ENCODE data around the gene TINCR. TPM values are rescaled to one million over a fixed set of nuclear protein-coding genes. Genes with fewer than 3 reads are reported as not detected.

The TINCR gene
- total and polyA plus RNA-seq, 2 donors (not counting 3 experiments of a cell fraction or from before 2014, with no cell fraction given), result 0.01 TPM; not detected in 1

DNA sequence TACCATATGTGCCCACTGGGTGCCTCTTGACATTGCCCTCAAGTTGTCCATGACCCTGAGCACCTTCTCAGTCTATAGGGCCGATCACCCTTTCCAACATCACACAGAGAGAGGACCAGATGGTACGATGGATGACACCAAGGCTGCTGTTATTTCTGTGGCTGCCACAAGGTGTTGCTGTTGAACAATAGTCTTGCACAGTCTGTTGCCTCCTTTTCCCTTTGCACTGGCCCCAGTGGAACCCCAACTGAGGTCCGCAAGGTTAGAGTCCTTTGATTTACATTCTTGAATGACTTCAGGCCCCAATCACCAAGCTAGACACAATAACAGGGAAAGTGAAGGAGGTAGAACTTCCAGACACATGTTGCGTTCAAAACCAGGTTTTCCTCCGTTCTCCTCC is 52.0 kb downstream of the TINCR start:
- intact Hi-C loops (cut with micrococcal nuclease) (no loop called here), dilution Hi-C loops (cut with MboI; ENCODE audit: extremely low pct_ligation_motif_present, low sequenced_read_pairs) (no loop called here)
- Histone ChIP-seq H3K4me1 (ENCODE audit: control insufficient read depth, extremely low read depth, insufficient read depth, low read length) (no peaks in the 10 kb centered on the region), H4K20me1 (replicated peaks; ENCODE audit: control insufficient read depth, extremely low read depth, insufficient read depth, low read length) (no peaks in the 10 kb centered on the region), H3K27me3 (ENCODE audit: control insufficient read depth in 2 of 2, insufficient read depth in 2 of 2, low read length in 2 of 2) (no peaks in the 10 kb centered on the region), H3K36me3 (ENCODE audit: control insufficient read depth in 2 of 2, extremely low read depth in 1 of 2, insufficient read depth in 2 of 2, low read length in 2 of 2) (no peaks in the 10 kb centered on the region), H2AFZ (ENCODE audit: low read depth, low read length) (no peak overlapping the region), H3K27ac (ENCODE audit: insufficient read depth, low read depth, low read length) (no peak overlapping the region), H3K4me3 (replicated peaks in 1 of 3; ENCODE audit: insufficient read depth in 1 of 3, low read depth in 1 of 3, low read length in 3 of 3) (no peak overlapping the region), H3K9me1 (replicated peaks; ENCODE audit: control insufficient read depth, extremely low read depth, insufficient read depth, low read length) (no peaks in the 10 kb centered on the region), H3K9me3 (replicated peaks; ENCODE audit: control insufficient read depth, insufficient read depth, low read length) (no peaks in the 10 kb centered on the region), H3K79me2 (ENCODE audit: control insufficient read depth, insufficient read depth, low read length) (no peaks in the 10 kb centered on the region), H3K4me2 (ENCODE audit: insufficient read depth, low read length) (no peak overlapping the region), H3K9ac (replicated peaks; ENCODE audit: extremely low read depth, insufficient read depth, low read length) (no peak overlapping the region)
- POLR2A ChIA-PET, result no interaction called here
- TF ChIP-seq MYC (IDR thresholded peaks at IDR 0.05; ENCODE audit: low read depth, low read length) (no peak), JUN (IDR thresholded peaks at IDR 0.05; ENCODE audit: borderline replicate concordance, insufficient read depth, insufficient read length, low read depth) (no peak), FOS (IDR thresholded peaks at IDR 0.05; ENCODE audit: borderline replicate concordance, insufficient read depth, low read length) (no peak)
- no TSS peak for BruUV-seq (replicated peaks)
- CTCF ChIA-PET, result interaction anchor here (1.0 kb wide), 1 partner anchor 11 kb away, joined by 3 read pairs; no protein-coding TSS in a partner anchor
- FAIRE-seq (no peak), DNase-seq (ENCODE audit: low read depth, low spot score) (no peak)

DNA sequence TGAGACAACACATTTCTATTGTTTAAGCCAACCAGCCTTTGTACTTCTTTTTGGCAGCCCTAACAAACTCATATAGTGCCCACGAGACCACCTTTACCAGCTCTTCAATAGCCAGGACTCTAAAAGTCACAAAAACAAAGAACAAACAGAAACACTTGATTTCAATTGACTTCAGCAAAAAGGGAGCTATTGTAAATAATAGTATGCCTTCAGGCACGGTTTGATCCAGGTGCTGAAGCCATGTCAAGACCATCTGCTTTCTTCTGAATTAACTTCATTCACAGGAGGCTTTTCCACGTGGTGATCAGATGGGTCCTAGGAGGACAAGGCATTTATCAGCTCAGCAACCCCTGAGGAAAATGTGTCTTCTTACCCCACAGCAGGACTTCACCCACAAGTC is 53.8 kb downstream of the TINCR start:
- ChIA-PET POLR2A (no interaction called here), CTCF (no interaction called here)
- dilution Hi-C loops (cut with MboI; ENCODE audit: extremely low pct_ligation_motif_present, low sequenced_read_pairs), result no loop called here
- H4K20me1 ChIP-seq (replicated peaks; ENCODE audit: control insufficient read depth, extremely low read depth, insufficient read depth, low read length), result no peaks in the 10 kb centered on the region
- no peak overlapping the region for H3K4me3 ChIP-seq (replicated peaks in 1 of 3; ENCODE audit: insufficient read depth in 1 of 3, low read depth in 1 of 3, low read length in 3 of 3)
- DNase-seq (ENCODE audit: low read depth, low spot score) (no peak), FAIRE-seq (no peak)
- H3K4me1 ChIP-seq (ENCODE audit: control insufficient read depth, extremely low read depth, insufficient read depth, low read length), result no peaks in the 10 kb centered on the region
- H2AFZ ChIP-seq (ENCODE audit: low read depth, low read length), result no peak overlapping the region
- BruUV-seq (replicated peaks), result no TSS peak
- intact Hi-C loops (cut with micrococcal nuclease), result no loop called here
- no peak overlapping the region for H3K9ac ChIP-seq (replicated peaks; ENCODE audit: extremely low read depth, insufficient read depth, low read length)
- no peaks in the 10 kb centered on the region for H3K27me3 ChIP-seq (ENCODE audit: control insufficient read depth in 2 of 2, insufficient read depth in 2 of 2, low read length in 2 of 2)
- no peaks in the 10 kb centered on the region for H3K79me2 ChIP-seq (ENCODE audit: control insufficient read depth, insufficient read depth, low read length)
- H3K4me2 ChIP-seq (ENCODE audit: insufficient read depth, low read length), result no peak overlapping the region
- TF ChIP-seq POLR2A (IDR thresholded peaks at IDR 0.05; ENCODE audit: low read depth, low read length) (no peak), EZH2 (IDR thresholded peaks at IDR 0.05; ENCODE audit: borderline replicate concordance, low read depth, low read length, severe bottlenecking) (no peak), FOS (IDR thresholded peaks at IDR 0.05; ENCODE audit: borderline replicate concordance, insufficient read depth, low read length) (no peak), JUN (IDR thresholded peaks at IDR 0.05; ENCODE audit: borderline replicate concordance, insufficient read depth, insufficient read length, low read depth) (no peak), GATA2 (IDR thresholded peaks at IDR 0.05; ENCODE audit: insufficient read depth, insufficient read length, low read depth, low read length) (no peak), MYC (IDR thresholded peaks at IDR 0.05; ENCODE audit: low read depth, low read length) (no peak), POLR2AphosphoS5 (IDR thresholded peaks at IDR 0.05; ENCODE audit: insufficient read depth, low read depth, low read length) (no peak)
- TF ChIP-seq, protein P1, sequence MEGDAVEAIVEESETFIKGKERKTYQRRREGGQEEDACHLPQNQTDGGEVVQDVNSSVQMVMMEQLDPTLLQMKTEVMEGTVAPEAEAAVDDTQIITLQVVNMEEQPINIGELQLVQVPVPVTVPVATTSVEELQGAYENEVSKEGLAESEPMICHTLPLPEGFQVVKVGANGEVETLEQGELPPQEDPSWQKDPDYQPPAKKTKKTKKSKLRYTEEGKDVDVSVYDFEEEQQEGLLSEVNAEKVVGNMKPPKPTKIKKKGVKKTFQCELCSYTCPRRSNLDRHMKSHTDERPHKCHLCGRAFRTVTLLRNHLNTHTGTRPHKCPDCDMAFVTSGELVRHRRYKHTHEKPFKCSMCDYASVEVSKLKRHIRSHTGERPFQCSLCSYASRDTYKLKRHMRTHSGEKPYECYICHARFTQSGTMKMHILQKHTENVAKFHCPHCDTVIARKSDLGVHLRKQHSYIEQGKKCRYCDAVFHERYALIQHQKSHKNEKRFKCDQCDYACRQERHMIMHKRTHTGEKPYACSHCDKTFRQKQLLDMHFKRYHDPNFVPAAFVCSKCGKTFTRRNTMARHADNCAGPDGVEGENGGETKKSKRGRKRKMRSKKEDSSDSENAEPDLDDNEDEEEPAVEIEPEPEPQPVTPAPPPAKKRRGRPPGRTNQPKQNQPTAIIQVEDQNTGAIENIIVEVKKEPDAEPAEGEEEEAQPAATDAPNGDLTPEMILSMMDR (IDR thresholded peaks at IDR 0.05; ENCODE audit: extremely low read depth in 1 of 2, insufficient read depth in 1 of 2, low read depth in 1 of 2, low read length in 2 of 2), result no peak
- TF ChIP-seq, protein P2, sequence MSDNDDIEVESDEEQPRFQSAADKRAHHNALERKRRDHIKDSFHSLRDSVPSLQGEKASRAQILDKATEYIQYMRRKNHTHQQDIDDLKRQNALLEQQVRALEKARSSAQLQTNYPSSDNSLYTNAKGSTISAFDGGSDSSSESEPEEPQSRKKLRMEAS (IDR thresholded peaks at IDR 0.05; ENCODE audit: insufficient read depth, insufficient read length), result no peak
- no peaks in the 10 kb centered on the region for H3K9me3 ChIP-seq (replicated peaks; ENCODE audit: control insufficient read depth, insufficient read depth, low read length)
- H3K36me3 ChIP-seq (ENCODE audit: control insufficient read depth in 2 of 2, extremely low read depth in 1 of 2, insufficient read depth in 2 of 2, low read length in 2 of 2), result no peaks in the 10 kb centered on the region
- H3K9me1 ChIP-seq (replicated peaks; ENCODE audit: control insufficient read depth, extremely low read depth, insufficient read depth, low read length), result no peaks in the 10 kb centered on the region
- H3K27ac ChIP-seq (ENCODE audit: insufficient read depth, low read depth, low read length), result no peak overlapping the region

Measured in endothelial cell of umbilical vein (primary cell).